ENCODE measurements around the gene GRID1.

DNA sequence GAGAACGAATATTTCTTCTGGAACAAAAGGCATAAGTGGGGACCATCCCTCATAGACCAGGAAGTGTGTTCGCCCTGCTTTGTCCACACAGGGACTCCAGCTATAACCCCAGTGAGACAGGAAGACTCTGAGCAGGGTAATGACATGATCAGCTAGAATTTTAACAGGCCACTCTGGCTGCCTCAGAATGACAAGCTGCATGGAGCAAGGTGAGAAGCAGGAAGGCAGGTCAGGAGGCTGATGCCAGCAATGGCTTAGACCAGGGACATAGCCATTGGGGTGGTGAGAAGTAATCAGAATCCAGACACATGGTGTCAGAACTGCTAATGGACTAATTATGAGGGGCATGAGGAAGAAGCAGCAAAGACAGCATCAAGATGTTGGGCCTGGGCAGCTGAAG is 264.6 kb downstream of the GRID1 start:
- TF ChIP-seq, protein P1, sequence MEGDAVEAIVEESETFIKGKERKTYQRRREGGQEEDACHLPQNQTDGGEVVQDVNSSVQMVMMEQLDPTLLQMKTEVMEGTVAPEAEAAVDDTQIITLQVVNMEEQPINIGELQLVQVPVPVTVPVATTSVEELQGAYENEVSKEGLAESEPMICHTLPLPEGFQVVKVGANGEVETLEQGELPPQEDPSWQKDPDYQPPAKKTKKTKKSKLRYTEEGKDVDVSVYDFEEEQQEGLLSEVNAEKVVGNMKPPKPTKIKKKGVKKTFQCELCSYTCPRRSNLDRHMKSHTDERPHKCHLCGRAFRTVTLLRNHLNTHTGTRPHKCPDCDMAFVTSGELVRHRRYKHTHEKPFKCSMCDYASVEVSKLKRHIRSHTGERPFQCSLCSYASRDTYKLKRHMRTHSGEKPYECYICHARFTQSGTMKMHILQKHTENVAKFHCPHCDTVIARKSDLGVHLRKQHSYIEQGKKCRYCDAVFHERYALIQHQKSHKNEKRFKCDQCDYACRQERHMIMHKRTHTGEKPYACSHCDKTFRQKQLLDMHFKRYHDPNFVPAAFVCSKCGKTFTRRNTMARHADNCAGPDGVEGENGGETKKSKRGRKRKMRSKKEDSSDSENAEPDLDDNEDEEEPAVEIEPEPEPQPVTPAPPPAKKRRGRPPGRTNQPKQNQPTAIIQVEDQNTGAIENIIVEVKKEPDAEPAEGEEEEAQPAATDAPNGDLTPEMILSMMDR (IDR thresholded peaks at IDR 0.05), result no peak
- TF ChIP-seq, protein P2, sequence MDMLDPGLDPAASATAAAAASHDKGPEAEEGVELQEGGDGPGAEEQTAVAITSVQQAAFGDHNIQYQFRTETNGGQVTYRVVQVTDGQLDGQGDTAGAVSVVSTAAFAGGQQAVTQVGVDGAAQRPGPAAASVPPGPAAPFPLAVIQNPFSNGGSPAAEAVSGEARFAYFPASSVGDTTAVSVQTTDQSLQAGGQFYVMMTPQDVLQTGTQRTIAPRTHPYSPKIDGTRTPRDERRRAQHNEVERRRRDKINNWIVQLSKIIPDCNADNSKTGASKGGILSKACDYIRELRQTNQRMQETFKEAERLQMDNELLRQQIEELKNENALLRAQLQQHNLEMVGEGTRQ (IDR thresholded peaks at IDR 0.05; ENCODE audit: borderline replicate concordance, low read depth, low read length), result no peak
- no peak for TF ChIP-seq YY1 (IDR thresholded peaks at IDR 0.05; ENCODE audit: low read depth)
- no peak for TF ChIP-seq JUND (IDR thresholded peaks at IDR 0.05)
